ENCODE data around the gene KLHL40.

Gene KLHL40

DNA sequence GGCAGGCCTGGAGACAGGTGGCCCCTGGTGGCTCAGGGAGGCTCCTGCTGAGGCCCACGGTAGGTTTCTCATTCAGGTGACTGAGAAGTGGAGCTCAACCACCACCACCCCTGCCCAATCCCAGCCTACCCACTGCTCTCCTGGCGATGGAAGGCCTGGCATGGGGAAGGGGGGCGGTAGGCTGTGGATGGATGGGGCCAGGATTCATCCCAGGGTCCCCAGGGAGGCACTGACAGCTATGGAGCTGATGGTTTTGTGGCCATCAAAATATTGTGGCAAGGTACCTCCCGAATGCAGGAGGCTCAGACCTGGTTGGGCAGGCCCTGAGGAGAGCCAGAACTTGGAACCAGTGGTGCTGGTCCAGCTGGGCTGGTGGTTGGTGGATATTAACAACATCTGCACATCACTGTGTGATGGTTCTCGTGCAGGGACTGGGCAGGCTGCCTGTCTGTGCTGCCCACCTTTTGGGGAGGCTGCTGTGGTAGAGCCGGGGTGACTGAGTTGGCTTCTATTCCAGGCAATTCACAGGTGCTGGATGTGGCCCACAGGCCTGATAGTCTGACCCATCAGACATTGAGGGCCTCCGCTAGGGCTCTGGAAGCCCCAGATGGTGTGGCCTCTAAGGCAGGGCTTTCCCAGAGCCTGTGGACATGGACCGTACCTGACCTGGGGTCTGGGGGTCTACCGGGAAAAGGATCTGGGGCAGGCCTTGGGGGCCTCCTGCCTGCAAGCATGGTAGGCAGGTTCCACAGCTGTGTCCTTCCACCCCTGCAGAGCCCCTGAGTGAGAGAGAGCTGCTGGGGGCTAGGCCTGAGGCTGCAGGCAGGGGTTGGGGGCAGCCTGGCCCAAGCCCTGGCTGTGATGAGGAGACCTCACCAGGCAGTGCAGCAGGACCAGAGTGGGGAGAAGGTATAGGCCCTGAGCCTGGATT is 28.4 kb upstream of the KLHL40 start:
- DNase-seq (ENCODE audit: insufficient read length, low spot score) (no peak), FAIRE-seq (no peak)

DNA sequence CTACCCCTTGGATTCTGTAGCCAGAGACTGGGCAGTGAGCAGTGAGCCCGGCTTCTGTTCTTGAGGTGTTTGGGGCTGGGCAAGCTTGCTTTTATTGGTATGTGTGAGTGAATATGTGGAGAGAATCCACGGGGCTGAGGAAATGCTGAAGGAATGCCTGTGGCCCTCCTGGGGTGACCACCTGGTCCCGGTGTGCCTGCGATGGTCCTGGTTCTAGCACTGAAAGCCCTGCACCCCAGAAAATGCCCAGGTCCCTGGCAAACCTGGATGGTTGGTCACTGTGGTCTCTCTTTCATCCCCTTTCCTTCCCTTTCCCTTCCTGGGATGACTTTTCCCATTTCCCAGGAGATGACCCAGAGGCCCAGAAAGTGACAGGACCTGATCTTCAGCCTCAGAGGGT is 27.7 kb upstream of the KLHL40 start:
- DNase-seq (ENCODE audit: insufficient read length, low spot score): no peak
- FAIRE-seq: no peak

DNA sequence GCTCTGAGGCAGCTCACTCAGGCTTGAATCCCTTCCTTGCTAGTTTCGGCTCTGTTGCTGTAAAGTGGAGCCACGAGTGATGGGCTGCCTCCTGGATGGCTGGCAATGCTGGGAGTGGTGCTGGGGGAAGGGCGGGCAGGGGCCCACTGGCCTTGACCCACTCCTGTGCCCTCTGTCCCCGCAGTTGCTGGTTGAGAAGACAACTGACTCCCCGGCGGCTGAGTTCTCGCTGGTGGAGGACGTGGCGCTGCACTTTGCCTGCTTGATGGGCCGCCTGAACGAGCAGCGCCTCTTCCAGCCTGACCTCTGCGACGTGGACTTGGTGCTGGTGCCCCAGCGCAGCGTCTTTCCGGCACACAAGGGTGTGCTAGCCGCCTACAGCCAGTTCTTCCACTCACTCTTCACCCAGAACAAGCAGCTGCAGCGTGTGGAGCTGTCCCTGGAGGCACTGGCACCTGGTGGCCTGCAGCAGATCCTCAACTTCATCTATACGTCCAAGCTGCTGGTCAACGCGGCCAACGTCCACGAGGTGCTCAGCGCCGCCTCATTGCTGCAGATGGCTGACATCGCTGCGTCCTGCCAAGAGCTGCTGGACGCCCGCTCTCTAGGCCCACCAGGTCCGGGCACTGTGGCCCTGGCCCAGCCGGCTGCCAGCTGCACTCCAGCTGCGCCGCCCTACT is 27.1 kb upstream of the KLHL40 start:
- FAIRE-seq (no peak), DNase-seq (ENCODE audit: insufficient read length, low spot score) (no peak)

GRCh38 chr3:42658771-42659390 is 26.5 kb upstream of the KLHL40 start:
- FAIRE-seq (no peak), DNase-seq (ENCODE audit: insufficient read length, low spot score) (no peak)

- FAIRE-seq: no peak
- no peak for DNase-seq (ENCODE audit: insufficient read length, low spot score)
Observed at GRCh38 chr3:42659451-42660130, 25.7 kb upstream of the KLHL40 start.

DNA sequence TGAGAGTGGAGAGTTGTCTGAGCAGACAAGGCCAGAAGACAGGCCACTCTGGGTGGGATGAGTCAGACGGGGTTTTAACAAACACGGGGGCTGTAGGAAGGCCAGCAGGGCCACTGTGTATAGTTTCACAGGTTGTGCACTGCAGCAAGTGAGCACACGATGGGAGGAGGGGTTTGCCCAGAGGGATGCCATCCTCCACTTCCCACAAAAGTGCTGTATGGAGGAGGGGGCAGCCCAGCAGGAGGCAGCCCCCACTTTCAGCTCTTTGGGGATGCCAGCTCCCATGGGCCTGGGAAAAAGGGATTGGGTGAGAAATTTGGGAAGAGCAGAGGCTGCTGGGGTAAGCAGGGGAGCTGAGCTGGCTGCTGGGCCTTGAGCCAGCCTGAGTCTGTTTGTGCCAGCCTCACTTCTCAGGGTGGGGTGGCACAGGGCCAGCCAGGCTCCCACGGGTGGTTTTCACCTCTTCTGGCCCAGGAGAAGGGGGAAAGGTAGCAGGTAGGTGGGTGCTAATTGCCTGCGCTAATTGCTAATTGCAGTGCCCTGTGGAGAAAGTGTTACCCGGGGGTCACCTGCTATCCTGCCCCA is 25.1 kb upstream of the KLHL40 start:
- DNase-seq (ENCODE audit: insufficient read length, low spot score) (no peak), FAIRE-seq (no peak)

GRCh38 chr3:42660898-42661297 is 24.4 kb upstream of the KLHL40 start:
- FAIRE-seq: no peak
- no peak for DNase-seq (ENCODE audit: insufficient read length, low spot score)

DNA sequence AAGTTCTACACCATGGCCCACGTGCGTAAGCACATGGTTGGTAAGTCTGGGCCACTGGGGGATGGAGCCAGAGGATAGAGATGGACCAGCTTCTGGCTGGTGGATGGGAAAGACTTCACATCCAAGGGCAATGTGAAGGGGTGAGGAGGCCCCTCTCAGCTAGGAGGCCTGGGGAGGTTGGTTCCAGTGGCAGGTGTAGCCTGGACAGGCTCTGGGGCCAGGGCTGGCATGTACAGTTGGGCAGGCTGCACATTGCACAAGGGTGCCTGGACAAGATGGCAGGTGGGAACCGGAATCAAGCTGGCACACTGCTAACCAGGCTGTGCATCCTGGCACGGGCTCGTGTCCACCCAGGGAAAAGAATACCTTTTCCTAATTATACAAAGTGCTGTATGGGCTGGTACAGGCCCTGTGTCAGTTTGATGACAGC is 23.7 kb upstream of the KLHL40 start:
- no peak for FAIRE-seq
- no peak for DNase-seq (ENCODE audit: insufficient read length, low spot score)

GRCh38 chr3:42662037-42662812 is 23.1 kb upstream of the KLHL40 start:
- FAIRE-seq (no peak), DNase-seq (ENCODE audit: insufficient read length, low spot score) (no peak)

GRCh38 chr3:42662813-42663535 is 22.4 kb upstream of the KLHL40 start:
- FAIRE-seq: no peak
- no peak for DNase-seq (ENCODE audit: insufficient read length, low spot score)

DNA sequence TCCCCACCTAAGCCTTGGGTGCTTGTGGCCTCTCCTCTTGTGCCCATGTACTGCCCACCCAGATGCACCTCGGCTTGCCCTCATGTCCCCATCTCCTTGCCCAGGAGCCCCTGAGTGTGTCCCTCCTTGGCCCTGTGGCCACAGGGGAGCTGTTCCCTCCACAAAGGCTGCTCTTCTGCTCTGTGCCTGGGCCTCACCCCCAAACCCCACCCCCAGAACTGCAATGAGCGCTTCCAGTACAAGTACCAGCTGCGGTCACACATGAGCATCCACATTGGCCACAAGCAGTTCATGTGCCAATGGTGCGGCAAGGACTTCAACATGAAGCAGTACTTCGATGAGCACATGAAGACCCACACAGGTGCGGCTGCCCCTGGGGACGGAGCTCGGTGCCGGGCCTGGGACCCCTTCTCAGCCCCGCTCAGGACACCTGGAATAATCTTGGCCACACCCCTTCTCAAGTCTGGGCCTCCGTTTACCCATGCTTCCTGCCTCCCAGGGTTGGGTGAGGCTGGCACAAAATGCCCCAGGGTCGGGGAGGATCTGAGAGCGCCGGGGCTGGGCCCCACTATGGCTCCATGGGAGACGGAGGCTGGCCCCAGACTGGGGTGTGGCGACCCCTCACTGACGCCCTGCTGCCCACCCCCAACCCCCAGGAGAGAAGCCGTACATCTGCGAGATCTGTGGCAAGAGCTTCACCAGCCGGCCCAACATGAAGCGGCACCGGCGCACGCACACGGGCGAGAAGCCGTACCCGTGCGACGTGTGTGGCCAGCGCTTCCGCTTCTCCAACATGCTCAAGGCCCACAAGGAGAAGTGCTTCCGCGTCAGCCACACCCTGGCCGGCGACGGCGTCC is 21.5 kb upstream of the KLHL40 start:
- no peak for FAIRE-seq
- DNase-seq (ENCODE audit: insufficient read length, low spot score): no peak

- FAIRE-seq (no peak), DNase-seq (ENCODE audit: insufficient read length, low spot score) (no peak)
Observed at GRCh38 chr3:42664438-42664803, 20.9 kb upstream of the KLHL40 start.

GRCh38 chr3:42665050-42665878 is 20.1 kb upstream of the KLHL40 start:
- FAIRE-seq (no peak), DNase-seq (ENCODE audit: insufficient read length, low spot score) (no peak)

DNA sequence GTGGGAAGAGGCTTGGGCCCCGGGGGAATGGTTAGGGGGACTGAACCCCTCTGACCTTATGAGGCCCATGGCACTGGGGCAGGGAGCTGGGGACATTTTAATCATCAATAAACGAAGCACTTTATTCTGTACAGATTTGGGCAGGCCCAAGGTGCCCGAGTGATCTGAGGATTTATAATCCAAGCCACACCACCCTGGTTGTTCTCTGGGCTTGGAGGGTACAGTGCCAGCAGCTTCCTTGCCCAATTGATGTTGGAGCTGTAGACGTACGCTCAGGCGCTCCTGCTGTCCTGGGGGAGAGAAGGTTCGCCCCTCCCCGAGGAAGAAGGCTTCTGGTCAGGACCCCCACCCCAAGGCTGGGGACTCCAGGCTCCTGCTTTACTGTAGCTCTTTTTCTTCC is 19.3 kb upstream of the KLHL40 start:
- no peak for DNase-seq (ENCODE audit: insufficient read length, low spot score)
- FAIRE-seq: no peak

GRCh38 chr3:42666577-42666998 is 18.7 kb upstream of the KLHL40 start:
- FAIRE-seq (no peak), DNase-seq (ENCODE audit: insufficient read length, low spot score) (no peak)

DNA sequence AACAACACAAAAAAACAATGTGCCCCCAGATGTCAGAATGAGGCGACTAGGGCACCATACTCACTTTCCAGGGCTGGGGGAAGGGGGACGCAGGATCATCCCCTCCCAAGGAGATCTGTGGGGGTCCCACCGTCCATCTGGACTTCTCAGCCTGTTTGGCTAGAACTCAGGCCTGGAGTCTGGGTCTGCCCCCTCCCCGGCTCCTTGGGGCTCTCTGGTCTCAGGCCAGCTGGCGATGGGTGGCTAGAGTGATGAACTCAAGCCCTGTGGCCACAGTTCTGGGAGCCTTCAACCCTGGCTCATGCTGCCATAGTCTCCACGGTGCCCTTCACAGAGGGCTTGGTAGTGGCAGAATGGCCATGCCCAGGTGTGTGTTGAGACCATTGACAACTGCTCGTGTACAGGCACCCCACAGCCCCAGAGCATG is 18.2 kb upstream of the KLHL40 start:
- no peak for DNase-seq (ENCODE audit: insufficient read length, low spot score)
- no peak for FAIRE-seq

Data from GM19239 (cell line).